ENCODE results near the gene RAB1A. TPM values are rescaled to one million over a fixed set of nuclear protein-coding genes. Genes with fewer than 3 reads are reported as not detected.
A peak's percentile ranks its signal among the peaks of the same experiment; 100 is the strongest.

RAB1A gene
- 166 TPM for total RNA-seq
- 194 TPM for polyA plus RNA-seq (ENCODE audit: insufficient read depth, low read depth, low replicate concordance)
- long read RNA-seq, donor 1, transcript RAB1A-203 (6 exons, 2,447 nt): major isoform, 59 of 64 reads
- long read RNA-seq, donor 1, partial matches to known transcripts: 5 of 64 reads
- long read RNA-seq, donor 1, other reads (novel, unspliced or antisense): 0 of 64 reads
- long read RNA-seq, donor 2, transcript RAB1A-203 (6 exons, 2,447 nt): major isoform, 102 of 103 reads
- long read RNA-seq, donor 2, partial matches to known transcripts: 0 of 103 reads
- long read RNA-seq, donor 2, other reads (novel, unspliced or antisense): 0 of 103 reads
- long read RNA-seq, donor 3, transcript RAB1A-203 (6 exons, 2,447 nt): major isoform, 115 of 127 reads
- long read RNA-seq, donor 3, partial matches to known transcripts: 12 of 127 reads
- long read RNA-seq, donor 3, other reads (novel, unspliced or antisense): 0 of 127 reads
- long read RNA-seq, donor 4, transcript RAB1A-203 (6 exons, 2,447 nt): major isoform, 73 of 73 reads
- long read RNA-seq, donor 4, partial matches to known transcripts: 0 of 73 reads
- long read RNA-seq, donor 4, other reads (novel, unspliced or antisense): 0 of 73 reads
- long read RNA-seq, donor 5, partial matches to known transcripts: 6 of 10 reads
- long read RNA-seq, donor 5, other reads (novel, unspliced or antisense): 0 of 10 reads
- long read RNA-seq, donor 6, transcript RAB1A-203 (6 exons, 2,447 nt): major isoform, 184 of 210 reads
- long read RNA-seq, donor 6, partial matches to known transcripts: 20 of 210 reads
- long read RNA-seq, donor 6, other reads (novel, unspliced or antisense): 5 of 210 reads
- long read RNA-seq, donor 7, transcript RAB1A-203 (6 exons, 2,447 nt): major isoform, 130 of 153 reads
- long read RNA-seq, donor 7, partial matches to known transcripts: 14 of 153 reads
- long read RNA-seq, donor 7, other reads (novel, unspliced or antisense): 9 of 153 reads
- long read RNA-seq, donor 8, transcript RAB1A-203 (6 exons, 2,447 nt): major isoform, 56 of 62 reads
- long read RNA-seq, donor 8, partial matches to known transcripts: 5 of 62 reads
- long read RNA-seq, donor 8, other reads (novel, unspliced or antisense): 0 of 62 reads
- long read RNA-seq, donor 9, transcript RAB1A-203 (6 exons, 2,447 nt): major isoform, 37 of 43 reads
- long read RNA-seq, donor 9, partial matches to known transcripts: 6 of 43 reads
- long read RNA-seq, donor 9, other reads (novel, unspliced or antisense): 0 of 43 reads
- long read RNA-seq, donor 10, transcript RAB1A-203 (6 exons, 2,447 nt): major isoform, 73 of 79 reads
- long read RNA-seq, donor 10, partial matches to known transcripts: 6 of 79 reads
- long read RNA-seq, donor 10, other reads (novel, unspliced or antisense): 0 of 79 reads

GRCh38 chr2:65129826-65130663 is at the start of gene RAB1A:
Gene RAB1A, minus strand, starts transcription at chr2:65130106. Its CDS starts 191 bp downstream, at chr2:65129915.
- Histone ChIP-seq H3K4me3 (ENCODE audit: low read length in 3 of 3) (peak within 1 kb of the TSS; percentile 93 to 98 (median 97)), H3K9me3 (ENCODE audit: control insufficient read depth in 2 of 3, insufficient read depth in 1 of 3, low read length in 3 of 3) (no peaks in the 10 kb centered on the region), H3K27ac (ENCODE audit: low read depth in 2 of 2, low read length in 2 of 2) (peak within 1 kb of the TSS; percentile 99 to 100), H3K27me3 (ENCODE audit: control insufficient read depth, insufficient read depth, low read length) (no peaks in the 10 kb centered on the region), H3K36me3 (ENCODE audit: control insufficient read depth in 2 of 3, insufficient read depth in 3 of 3, low read length in 3 of 3) (no peaks in the 10 kb centered on the region), H3K9ac (ENCODE audit: low read length in 3 of 3) (peak within 1 kb of the TSS; percentile 79 to 97 (median 95)), H3K4me1 (ENCODE audit: control insufficient read depth in 2 of 3, insufficient read depth in 2 of 3, low read depth in 1 of 3, low read length in 3 of 3) (peaks cover 0 to 28% (median 0%) of the 10 kb centered on the region in 3 donors)
- DNase-seq (peak; percentile 100), FAIRE-seq (no peak)
- peak; percentile 45 for TF ChIP-seq CTCF (IDR thresholded peaks at IDR 0.05; ENCODE audit: borderline replicate concordance, extremely low read depth, insufficient read depth)
- intact Hi-C loops (cut with DNase I): no loop called here

- Histone ChIP-seq H3K27ac (ENCODE audit: low read depth in 2 of 2, low read length in 2 of 2) (no peak overlapping the region), H3K4me3 (ENCODE audit: low read length in 3 of 3) (no peak overlapping the region), H3K36me3 (ENCODE audit: control insufficient read depth in 2 of 3, insufficient read depth in 3 of 3, low read length in 3 of 3) (no peaks in the 10 kb centered on the region), H3K9me3 (ENCODE audit: control insufficient read depth in 2 of 3, insufficient read depth in 1 of 3, low read length in 3 of 3) (no peaks in the 10 kb centered on the region), H3K27me3 (ENCODE audit: control insufficient read depth, insufficient read depth, low read length) (no peaks in the 10 kb centered on the region), H3K9ac (ENCODE audit: low read length in 3 of 3) (no peak overlapping the region), H3K4me1 (ENCODE audit: control insufficient read depth in 2 of 3, insufficient read depth in 2 of 3, low read depth in 1 of 3, low read length in 3 of 3) (no peaks in the 10 kb centered on the region)
- TF ChIP-seq CTCF (IDR thresholded peaks at IDR 0.05; ENCODE audit: borderline replicate concordance, extremely low read depth, insufficient read depth): no peak
- intact Hi-C loops (cut with DNase I): no loop called here
- DNase-seq (no peak), FAIRE-seq (no peak)
These were observed 48.0 kb upstream of the RAB1A start for GRCh38 chr2:65177751-65178442.
